Measurements from ENCODE around the gene GRIA4. TPM values are rescaled to one million over a fixed set of nuclear protein-coding genes. Genes with fewer than 3 reads are reported as not detected.
A peak's percentile ranks its signal among the peaks of the same experiment; 100 is the strongest.

GRIA4 gene
- polyA plus RNA-seq, 1 donor: 10.7 TPM

GRCh38 chr11:105636496-105636895, 26.6 kb downstream of the GRIA4 start:
- DNase-seq (ENCODE audit: low read depth): no peak

DNA sequence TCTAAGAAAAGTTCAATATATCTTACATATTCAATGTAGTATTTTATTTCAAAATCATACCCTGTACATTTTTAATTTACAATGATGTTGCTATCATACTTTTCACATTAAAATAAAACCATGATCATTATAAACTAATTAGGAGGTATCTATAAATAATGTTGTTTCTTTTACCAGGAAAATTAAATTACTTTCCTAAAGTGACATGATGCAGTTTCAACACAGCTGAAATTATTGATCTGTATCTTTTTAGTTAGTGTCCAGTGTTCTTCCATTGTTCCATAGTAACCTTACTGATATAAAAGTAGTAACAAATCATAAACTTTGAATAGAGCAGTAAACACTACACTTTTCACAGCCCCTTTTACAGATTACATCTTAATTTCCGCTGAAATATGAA, 29.7 kb downstream of the GRIA4 start:
- DNase-seq (ENCODE audit: low read depth): no peak

DNA sequence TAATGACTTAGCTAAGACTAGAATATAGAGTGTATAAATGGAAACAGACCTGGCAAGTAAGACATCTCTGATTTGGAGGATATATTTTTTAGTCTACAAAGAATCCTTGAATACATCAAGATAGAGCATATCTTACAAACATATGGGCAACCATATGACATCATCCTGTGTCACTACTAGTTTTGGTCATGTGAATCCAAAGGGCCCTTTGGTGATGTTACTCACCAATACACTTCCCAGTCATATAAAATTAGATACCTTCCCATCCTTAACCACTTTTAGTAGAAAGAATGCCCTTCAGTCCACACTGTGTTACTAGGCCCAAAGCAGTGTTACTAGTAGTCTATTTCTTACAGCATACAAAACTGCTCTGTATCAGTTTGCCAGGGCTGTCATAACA, 31.6 kb downstream of the GRIA4 start:
- no peak for DNase-seq (ENCODE audit: low read depth)

- DNase-seq (ENCODE audit: low read depth): no peak
These were observed 33.0 kb downstream of the GRIA4 start for GRCh38 chr11:105642870-105643269.

DNA sequence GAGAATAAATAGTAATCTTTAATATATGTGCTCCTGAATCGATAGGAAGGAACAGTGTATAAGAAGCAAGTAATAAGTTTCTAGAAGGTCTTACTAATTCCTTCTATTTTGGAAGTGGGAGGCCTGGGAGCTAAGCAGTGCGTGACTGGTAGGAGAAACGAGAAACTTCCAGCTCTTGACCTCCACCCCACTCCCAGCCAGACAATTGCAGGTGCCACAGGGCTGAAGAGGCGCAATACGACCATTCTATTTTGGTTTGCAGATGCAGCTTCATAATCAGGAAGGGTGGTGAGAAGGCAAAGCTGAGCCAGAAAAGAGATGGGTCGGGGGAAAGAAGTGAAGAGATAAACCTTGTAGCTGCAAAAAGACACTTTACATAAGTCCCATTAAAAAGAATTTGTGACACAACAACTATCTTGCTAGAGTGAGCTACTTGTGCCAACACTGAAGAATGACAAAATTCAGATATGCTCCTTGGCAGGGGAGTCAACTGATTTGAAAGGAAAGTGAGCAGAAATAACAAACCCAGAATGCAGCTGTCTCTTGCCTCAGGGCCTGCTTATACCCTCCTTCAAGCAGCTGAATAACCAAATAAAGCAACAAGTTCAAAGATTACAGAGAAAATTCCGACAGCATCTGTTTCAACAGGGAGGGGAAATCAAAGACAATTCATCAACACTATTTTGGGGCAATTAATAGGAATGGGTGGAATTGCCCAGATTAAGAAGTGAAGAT, 35.1 kb downstream of the GRIA4 start:
- DNase-seq (ENCODE audit: low read depth): no peak

DNA sequence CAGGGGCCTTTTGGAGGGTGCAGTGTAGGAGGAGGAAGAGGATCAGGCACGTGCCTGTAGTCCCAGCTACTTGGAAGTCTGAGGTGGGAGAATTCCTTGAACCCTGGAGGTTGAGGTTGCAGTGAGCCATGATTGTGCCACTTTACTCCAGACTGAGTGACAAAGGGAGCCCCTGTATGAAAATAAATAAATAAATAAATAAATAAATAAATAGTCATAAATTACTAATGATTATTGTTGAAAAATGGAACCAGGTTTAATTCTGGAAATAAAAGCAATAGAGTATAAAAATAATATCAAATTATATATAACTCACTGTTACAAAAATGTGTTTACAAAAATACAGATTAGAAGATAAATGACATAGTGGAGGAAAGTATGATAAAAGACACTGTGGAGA, 37.9 kb downstream of the GRIA4 start:
- no peak for DNase-seq (ENCODE audit: low read depth)

- DNase-seq (ENCODE audit: low read depth): no peak
These were observed 38.9 kb downstream of the GRIA4 start for GRCh38 chr11:105648762-105649161.

DNA sequence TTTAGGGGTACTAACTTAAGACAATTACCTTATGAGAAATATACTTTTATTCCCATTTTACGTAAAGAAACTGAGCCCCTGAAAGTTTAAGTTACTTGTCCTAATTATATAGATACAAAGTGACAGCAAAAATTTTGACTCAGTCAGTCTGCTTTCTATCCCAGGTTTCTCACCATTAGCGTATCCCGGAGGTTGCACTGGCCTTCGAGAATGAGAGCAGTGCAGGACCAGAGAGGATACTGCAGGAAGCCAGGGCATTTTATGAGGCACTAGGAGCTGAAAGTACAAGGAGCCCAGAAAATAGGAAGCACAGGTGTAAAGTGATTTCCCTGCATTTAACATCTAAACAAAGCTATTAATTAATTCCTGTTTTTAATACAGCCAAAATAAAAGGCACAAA, 55.4 kb downstream of the GRIA4 start:
- DNase-seq (ENCODE audit: low read depth): no peak

DNA sequence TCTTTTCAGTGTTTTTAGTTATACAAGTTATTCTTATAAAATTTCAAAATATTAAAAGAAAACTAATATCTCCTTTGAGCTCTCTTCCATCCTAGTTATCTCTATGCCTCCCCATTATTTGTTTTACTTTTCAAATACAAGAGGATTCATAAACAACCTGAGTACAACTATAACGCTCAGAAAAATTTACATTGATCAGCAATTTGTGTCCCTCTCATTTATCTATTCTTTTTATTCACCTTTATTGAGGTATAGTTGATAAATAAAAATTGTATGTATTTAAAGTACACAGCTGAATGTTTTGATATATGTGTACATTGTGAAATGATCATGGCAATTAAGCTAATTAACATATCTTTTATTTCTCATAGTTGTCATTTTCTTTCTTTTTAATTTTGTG, 57.6 kb downstream of the GRIA4 start:
- no peak for DNase-seq (ENCODE audit: low read depth)

GRCh38 chr11:105670811-105671210, 60.9 kb downstream of the GRIA4 start:
- no peak for DNase-seq (ENCODE audit: low read depth)

GRCh38 chr11:105673089-105673488, 63.2 kb downstream of the GRIA4 start:
- peak; percentile 43 for DNase-seq (ENCODE audit: low read depth)

- DNase-seq (ENCODE audit: low read depth): no peak
These were observed 79.8 kb downstream of the GRIA4 start for GRCh38 chr11:105689631-105690030.

DNA sequence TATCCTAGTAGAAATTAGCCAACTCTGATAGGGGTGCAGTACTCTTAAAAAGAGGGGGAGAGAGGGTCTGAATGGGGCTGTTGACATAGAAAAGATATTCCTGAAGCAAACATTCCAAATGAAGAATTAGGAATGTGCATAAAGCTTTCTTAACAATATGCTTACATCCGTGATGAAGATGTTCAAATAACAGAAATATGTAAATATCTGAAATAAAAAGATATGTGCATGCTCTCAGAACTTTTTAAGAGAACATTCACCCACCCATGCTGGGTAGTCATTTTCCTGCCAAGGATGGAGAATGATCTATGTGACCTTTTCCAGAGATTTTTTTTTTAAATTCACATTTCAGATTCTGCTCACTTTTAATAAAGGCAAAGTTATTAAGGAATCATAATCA, 80.6 kb downstream of the GRIA4 start:
- DNase-seq (ENCODE audit: low read depth): no peak

GRCh38 chr11:105693075-105693759, 83.3 kb downstream of the GRIA4 start:
- no peak for DNase-seq (ENCODE audit: low read depth)

GRCh38 chr11:105696000-105696399, 86.1 kb downstream of the GRIA4 start:
- DNase-seq (ENCODE audit: low read depth): no peak

DNA sequence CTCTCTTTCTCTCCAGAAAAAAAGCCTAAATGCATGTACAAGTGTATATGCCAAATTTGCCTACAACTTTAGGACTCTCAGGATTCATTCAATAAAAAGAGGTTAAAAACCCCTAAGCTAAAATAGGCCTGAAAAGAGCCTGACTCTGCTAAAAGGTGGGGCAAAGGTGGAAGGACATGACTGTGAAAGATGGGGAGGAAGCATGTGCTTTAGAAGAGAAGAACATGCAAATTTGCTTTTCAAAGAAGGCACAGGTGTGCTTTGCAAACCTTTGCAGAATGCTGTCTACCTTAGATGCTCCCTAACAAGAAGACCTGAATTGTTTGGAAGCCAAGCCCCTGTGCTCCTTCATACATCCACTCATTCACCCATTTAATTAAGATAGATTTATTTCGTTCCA, 87.4 kb downstream of the GRIA4 start:
- DNase-seq (ENCODE audit: low read depth): no peak

GRCh38 chr11:105699203-105699602, 89.3 kb downstream of the GRIA4 start:
- DNase-seq (ENCODE audit: low read depth): no peak

- DNase-seq (ENCODE audit: low read depth): no peak
These were observed 90.4 kb downstream of the GRIA4 start for GRCh38 chr11:105700271-105700670.

- no peak for DNase-seq (ENCODE audit: low read depth)
These were observed 91.2 kb downstream of the GRIA4 start for GRCh38 chr11:105701098-105701497.

- no peak for DNase-seq (ENCODE audit: low read depth)
These were observed 96.1 kb downstream of the GRIA4 start for GRCh38 chr11:105705786-105706530.

DNA sequence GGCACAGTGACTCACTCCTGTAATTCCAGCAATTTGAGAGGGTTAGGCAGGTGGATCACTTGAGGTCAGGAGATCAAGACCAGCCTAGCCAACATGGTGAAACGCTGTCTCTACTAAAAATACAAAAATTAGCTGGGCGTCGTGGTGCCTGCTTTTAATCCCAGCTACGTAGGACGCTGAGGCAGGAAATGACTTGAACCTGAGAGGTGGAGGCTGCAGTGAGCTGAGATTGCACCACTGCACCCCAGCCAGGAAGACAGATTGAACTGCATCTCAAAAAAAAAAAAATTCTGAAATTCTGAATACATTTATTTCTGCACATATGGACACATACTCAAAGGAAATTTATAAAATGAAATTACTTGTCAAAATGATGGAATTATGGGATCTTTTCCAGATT, 103.2 kb downstream of the GRIA4 start:
- DNase-seq (ENCODE audit: low read depth): no peak

- no peak for DNase-seq (ENCODE audit: low read depth)
These were observed 103.8 kb downstream of the GRIA4 start for GRCh38 chr11:105713696-105714095.

DNA sequence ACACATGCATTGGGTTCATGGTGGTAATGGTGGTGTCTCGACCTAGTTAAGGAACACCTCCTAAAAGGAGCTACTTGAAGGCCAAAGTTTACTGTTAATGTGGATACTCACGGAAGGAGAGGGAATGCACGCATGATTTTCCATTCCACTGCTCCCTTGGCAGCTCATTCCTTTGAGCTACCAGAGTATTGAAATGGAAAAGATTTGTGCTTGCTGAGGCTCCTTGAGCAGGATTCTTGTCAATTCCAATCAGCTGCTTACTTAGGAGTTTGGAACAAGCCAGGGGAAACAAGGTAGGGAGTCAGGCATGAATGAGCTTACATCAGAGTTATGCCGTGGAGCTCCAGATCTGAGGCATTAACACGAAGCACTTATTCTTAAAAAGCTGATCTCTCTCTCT, 108.8 kb downstream of the GRIA4 start:
- no peak for DNase-seq (ENCODE audit: low read depth)

Data from forelimb muscle (tissue), 1 donor.